H9 (cell line): ENCODE data around the gene CTXND2. TPM values are rescaled to one million over a fixed set of nuclear protein-coding genes. Genes with fewer than 3 reads are reported as not detected.

Experiments
- DNase-seq: peaks from one replicate; pipeline ENCODE4 v3.0.0-alpha.2; 2017
- H2AFZ ChIP-seq: one replicate; pipeline ENCODE4 v1.6.1; 2013; ENCODE audit warnings: mild to moderate bottlenecking, low read length, control low read depth, moderate library complexity
- H2AK5ac ChIP-seq: 2 replicates; pipeline ENCODE4 v1.6.1; 2013; ENCODE audit warnings: low read length, control low read depth, mixed read lengths; ENCODE audit not compliant: insufficient read length
- H2BK120ac ChIP-seq: one replicate; pipeline ENCODE4 v1.6.1; 2013; ENCODE audit warnings: low read depth, mild to moderate bottlenecking, low read length, control low read depth, inconsistent platforms; ENCODE audit not compliant: poor library complexity, severe bottlenecking
- H2BK12ac ChIP-seq: 2 replicates; pipeline ENCODE4 v1.6.1; 2013; ENCODE audit warnings: low read length, control low read depth, mixed read lengths, low read depth; ENCODE audit not compliant: insufficient read length
- H2BK15ac ChIP-seq: 2 replicates; pipeline ENCODE4 v1.6.1; 2013; ENCODE audit warnings: low read depth, low read length, control low read depth
- H2BK20ac ChIP-seq: one replicate; pipeline ENCODE4 v1.6.1; 2013; ENCODE audit warnings: low read depth, mild to moderate bottlenecking, low read length, control low read depth, inconsistent platforms; ENCODE audit not compliant: poor library complexity, severe bottlenecking
- H2BK5ac ChIP-seq: 2 replicates; pipeline ENCODE4 v1.6.1; 2013; ENCODE audit warnings: low read length, control low read depth, mixed read lengths; ENCODE audit not compliant: insufficient read length
- H3K14ac ChIP-seq: 2 replicates; pipeline ENCODE4 v1.6.1; 2013; ENCODE audit warnings: low read length, control low read depth; ENCODE audit not compliant: insufficient read depth
- H3K18ac ChIP-seq: 2 replicates; pipeline ENCODE4 v1.6.1; 2013; ENCODE audit warnings: low read depth, mild to moderate bottlenecking, mixed read lengths, low read length, control low read depth; ENCODE audit not compliant: insufficient read length
- H3K23ac ChIP-seq: 2 replicates; pipeline ENCODE4 v1.6.1; 2013; ENCODE audit warnings: low read length, control low read depth, mixed read lengths, low read depth; ENCODE audit not compliant: insufficient read length
- H3K23me2 ChIP-seq: 2 replicates; pipeline ENCODE4 v1.6.1; 2013; ENCODE audit warnings: low read depth, mild to moderate bottlenecking, mixed read lengths, low read length, control low read depth; ENCODE audit not compliant: insufficient read length, poor library complexity, severe bottlenecking
- H3K27ac ChIP-seq: 2 replicates; pipeline ENCODE4 v1.5.1; 2013; ENCODE audit warnings: low read length, control low read depth, mixed read lengths, low read depth; ENCODE audit not compliant: insufficient read length
- H3K27me3 ChIP-seq: 2 replicates; pipeline ENCODE4 v1.6.1; 2013; ENCODE audit warnings: low read length, control low read depth, inconsistent platforms; ENCODE audit not compliant: insufficient read depth
- H3K4ac ChIP-seq: 2 replicates; pipeline ENCODE4 v1.6.1; 2013; ENCODE audit warnings: low read depth, mild to moderate bottlenecking, control low read depth, inconsistent platforms, low read length, moderate library complexity
- H3K4me1 ChIP-seq: 2 replicates; pipeline ENCODE4 v1.6.1; 2013; ENCODE audit warnings: low read length, control low read depth, inconsistent platforms; ENCODE audit not compliant: insufficient read depth
- H3K4me2 ChIP-seq: 2 replicates; pipeline ENCODE4 v1.6.1; 2013; ENCODE audit warnings: low read length, control low read depth, mixed read lengths; ENCODE audit not compliant: insufficient read length, insufficient read depth
- H3K56ac ChIP-seq: 2 replicates; pipeline ENCODE4 v1.6.1; 2013; ENCODE audit warnings: low read depth, mild to moderate bottlenecking, mixed read lengths, low read length, control low read depth; ENCODE audit not compliant: insufficient read length
- H3K79me1 ChIP-seq: 2 replicates; pipeline ENCODE4 v1.6.1; 2013; ENCODE audit warnings: low read depth, mild to moderate bottlenecking, moderate library complexity, low read length, control low read depth, inconsistent platforms; ENCODE audit not compliant: insufficient read depth, poor library complexity, severe bottlenecking
- H3K79me2 ChIP-seq: 2 replicates; pipeline ENCODE4 v1.6.1; 2013; ENCODE audit warnings: low read length, control low read depth, inconsistent platforms; ENCODE audit not compliant: insufficient read depth
- H3K9ac ChIP-seq: 2 replicates; pipeline ENCODE4 v1.6.1; 2013; ENCODE audit warnings: low read length, control low read depth, mixed read lengths; ENCODE audit not compliant: insufficient read length; ENCODE audit errors: extremely low read depth
- H3K9me3 ChIP-seq: one replicate; pipeline ENCODE4 v1.6.1; 2013; ENCODE audit warnings: low read depth, low read length, inconsistent platforms; ENCODE audit not compliant: control insufficient read depth
- H3T11ph ChIP-seq: one replicate; pipeline ENCODE4 v1.6.1; 2013; ENCODE audit warnings: mild to moderate bottlenecking, low read length, control low read depth, inconsistent platforms
- H4K20me1 ChIP-seq: one replicate; pipeline ENCODE4 v1.6.1; 2013; ENCODE audit not compliant: control insufficient read depth, insufficient read length, insufficient read depth
- H4K5ac ChIP-seq: 2 replicates; pipeline ENCODE4 v1.6.1; 2013; ENCODE audit warnings: low read depth, mild to moderate bottlenecking, mixed read lengths, low read length, control low read depth; ENCODE audit not compliant: insufficient read length
- H4K8ac ChIP-seq: replicated peaks from 2 replicates; pipeline ENCODE4 v1.6.1; 2013; ENCODE audit warnings: low read length, control low read depth, mixed read lengths, low read depth; ENCODE audit not compliant: insufficient read length
- H4K91ac ChIP-seq: 2 replicates; pipeline ENCODE4 v1.6.1; 2013; ENCODE audit warnings: low read depth, mild to moderate bottlenecking, moderate library complexity, mixed read lengths, low read length, control low read depth; ENCODE audit not compliant: insufficient read length
- H3K27ac Mint-ChIP-seq, 3 experiments: 2 replicates in 2 of 3; 3 replicates in 1 of 3; pipeline ENCODE4 v1.8.0; 2020 to 2021; ENCODE audit warnings: mixed read lengths in 3 of 3, mild to moderate bottlenecking in 1 of 3, moderate library complexity in 1 of 3
- H3K27me3 Mint-ChIP-seq: 2 replicates; pipeline ENCODE4 v1.8.0; 2021; ENCODE audit warnings: low read depth, mild to moderate bottlenecking, moderate library complexity, mixed read lengths
- H3K36me3 Mint-ChIP-seq, 3 experiments: 2 replicates in 2 of 3; 3 replicates in 1 of 3; pipeline ENCODE4 v1.8.0; 2020 to 2021; ENCODE audit warnings: low read depth in 3 of 3, mixed read lengths in 3 of 3; ENCODE audit not compliant: insufficient read depth in 1 of 3
- H3K4me1 Mint-ChIP-seq, 2 experiments: 2 replicates each; pipeline ENCODE4 v1.8.0; 2020; ENCODE audit warnings: mixed read lengths in 2 of 2
- H3K4me3 Mint-ChIP-seq, 2 experiments: 2 replicates in 1 of 2; 3 replicates in 1 of 2; pipeline ENCODE4 v1.8.0; 2020 to 2021; ENCODE audit warnings: mild to moderate bottlenecking in 2 of 2, mixed read lengths in 2 of 2, moderate library complexity in 1 of 2
- H3K9me3 Mint-ChIP-seq, 2 experiments: 2 replicates in 1 of 2; 3 replicates in 1 of 2; pipeline ENCODE4 v1.8.0; 2020; ENCODE audit warnings: mild to moderate bottlenecking in 2 of 2, mixed read lengths in 2 of 2, moderate library complexity in 1 of 2
- WGBS: extraction: QIAGEN DNeasy Blood & Tissue Kit; methylation state at CpG from one replicate; pipeline ENCODE4 v1.1.7; 2013; ENCODE audit warnings: missing lambda C conversion rate, low lambda C conversion rate, mixed read lengths; ENCODE audit not compliant: insufficient read length; ENCODE audit errors: extremely low coverage; 5-methylcytosine and 5-hydroxymethylcytosine counted together
- total RNA-seq: library from RNA; stranded (reverse); gene quantifications from 2 replicates; pipeline ENCODE4 v1.2.1, GENCODE V29; 2021
- TF ChIP-seq, protein P1 (sequence below): fragments of 200-600 bp; sonication (generic); conservative IDR thresholded peaks from 3 replicates; pipeline ENCODE4 v1.8.0; 2021; ENCODE audit warnings: antibody characterized with exemption, mild to moderate bottlenecking

CTXND2 gene
- total RNA-seq, 1 experiment from 2014 or later: not detected

DNA sequence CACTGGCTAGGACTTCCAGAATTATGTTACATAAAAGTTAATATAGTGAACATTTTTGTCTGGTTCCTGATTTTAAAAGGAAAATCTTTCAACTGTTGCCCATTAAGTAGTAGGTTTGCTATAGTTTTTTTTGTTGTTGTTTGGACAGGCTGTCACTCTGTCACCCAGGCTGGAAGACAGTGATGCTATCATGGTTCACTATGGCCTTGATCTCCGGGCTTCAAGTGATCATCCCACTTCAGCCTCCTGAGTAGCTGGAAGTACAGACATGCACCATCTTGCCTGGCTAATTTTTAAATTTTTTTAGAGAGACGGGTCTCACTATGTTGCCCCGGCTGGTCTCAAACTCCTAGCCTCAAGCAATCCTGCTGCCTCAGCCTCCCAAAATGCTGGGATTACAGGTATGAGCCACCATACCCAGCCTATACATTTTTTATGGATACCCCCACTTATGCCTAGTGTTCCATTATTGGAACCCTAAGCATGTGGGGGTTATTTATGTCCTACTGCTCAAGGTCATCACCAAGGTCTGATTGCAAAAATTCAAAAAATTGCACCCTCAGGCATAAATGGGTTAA lies 6.5 kb downstream of the CTXND2 start:
- Histone ChIP-seq H4K91ac (no peak overlapping the region), H2BK5ac (no peak overlapping the region), H3K56ac (no peak overlapping the region), H3K27ac (no peak overlapping the region), H3T11ph (no peak overlapping the region), H2BK12ac (no peak overlapping the region), H3K79me2 (no peaks in the 10 kb centered on the region), H3K79me1 (no peaks in the 10 kb centered on the region), H3K27me3 (no peaks in the 10 kb centered on the region), H2AFZ (no peak overlapping the region), H3K4me2 (no peak overlapping the region), H4K8ac (no peak overlapping the region), H3K23me2 (no peaks in the 10 kb centered on the region), H3K23ac (no peak overlapping the region), H3K4me1 (no peaks in the 10 kb centered on the region), H2BK15ac (no peak overlapping the region), H3K14ac (no peak overlapping the region), H3K9me3 (no peaks in the 10 kb centered on the region), H3K9ac (no peak overlapping the region), H3K4ac (no peak overlapping the region), H2BK20ac (no peak overlapping the region), H3K18ac (no peak overlapping the region), H2BK120ac (no peak overlapping the region), H2AK5ac (no peak overlapping the region), H4K20me1 (no peaks in the 10 kb centered on the region), H4K5ac (no peak overlapping the region)
- Mint-ChIP-seq H3K9me3 (no peaks in the 10 kb centered on the region), H3K27me3 (peaks cover 4% of the 10 kb centered on the region), H3K4me1 (no peaks in the 10 kb centered on the region), H3K27ac (no peak overlapping the region), H3K36me3 (no peaks in the 10 kb centered on the region), H3K4me3 (no peak overlapping the region)
- TF ChIP-seq, protein P1, sequence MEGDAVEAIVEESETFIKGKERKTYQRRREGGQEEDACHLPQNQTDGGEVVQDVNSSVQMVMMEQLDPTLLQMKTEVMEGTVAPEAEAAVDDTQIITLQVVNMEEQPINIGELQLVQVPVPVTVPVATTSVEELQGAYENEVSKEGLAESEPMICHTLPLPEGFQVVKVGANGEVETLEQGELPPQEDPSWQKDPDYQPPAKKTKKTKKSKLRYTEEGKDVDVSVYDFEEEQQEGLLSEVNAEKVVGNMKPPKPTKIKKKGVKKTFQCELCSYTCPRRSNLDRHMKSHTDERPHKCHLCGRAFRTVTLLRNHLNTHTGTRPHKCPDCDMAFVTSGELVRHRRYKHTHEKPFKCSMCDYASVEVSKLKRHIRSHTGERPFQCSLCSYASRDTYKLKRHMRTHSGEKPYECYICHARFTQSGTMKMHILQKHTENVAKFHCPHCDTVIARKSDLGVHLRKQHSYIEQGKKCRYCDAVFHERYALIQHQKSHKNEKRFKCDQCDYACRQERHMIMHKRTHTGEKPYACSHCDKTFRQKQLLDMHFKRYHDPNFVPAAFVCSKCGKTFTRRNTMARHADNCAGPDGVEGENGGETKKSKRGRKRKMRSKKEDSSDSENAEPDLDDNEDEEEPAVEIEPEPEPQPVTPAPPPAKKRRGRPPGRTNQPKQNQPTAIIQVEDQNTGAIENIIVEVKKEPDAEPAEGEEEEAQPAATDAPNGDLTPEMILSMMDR: no peak
- WGBS: no CpG with 5 or more reads among the region's 3 CpGs
- DNase-seq: no peak
